Measurements from ENCODE around the gene PNPLA1.

Gene PNPLA1

GRCh38 chr6:36302227-36302976, 32.5 kb downstream of the PNPLA1 start:
- H3K4me1 ChIP-seq (ENCODE audit: control insufficient read depth, insufficient read depth, low read length): no peaks in the 10 kb centered on the region
- no peak overlapping the region for H3K4me3 ChIP-seq (ENCODE audit: low read depth, low read length)
- H3K36me3 ChIP-seq (ENCODE audit: control insufficient read depth, insufficient read depth, low read length): no peaks in the 10 kb centered on the region
- H3K9ac ChIP-seq (ENCODE audit: low read length): no peak overlapping the region
- H3K27ac ChIP-seq (ENCODE audit: low read depth, low read length): no peak overlapping the region
- no peaks in the 10 kb centered on the region for H3K9me3 ChIP-seq (ENCODE audit: control insufficient read depth, insufficient read depth, low read depth, low read length)
- no peaks in the 10 kb centered on the region for H3K27me3 ChIP-seq (ENCODE audit: control insufficient read depth, insufficient read depth, low read length)

GRCh38 chr6:36305885-36306284, 36.0 kb downstream of the PNPLA1 start:
- Histone ChIP-seq H3K27me3 (ENCODE audit: control insufficient read depth, insufficient read depth, low read length) (no peaks in the 10 kb centered on the region), H3K9me3 (ENCODE audit: control insufficient read depth, insufficient read depth, low read depth, low read length) (no peaks in the 10 kb centered on the region), H3K36me3 (ENCODE audit: control insufficient read depth, insufficient read depth, low read length) (no peaks in the 10 kb centered on the region), H3K4me1 (ENCODE audit: control insufficient read depth, insufficient read depth, low read length) (no peaks in the 10 kb centered on the region), H3K9ac (ENCODE audit: low read length) (no peak overlapping the region), H3K4me3 (ENCODE audit: low read depth, low read length) (no peak overlapping the region), H3K27ac (ENCODE audit: low read depth, low read length) (no peak overlapping the region)

GRCh38 chr6:36306375-36306774, 36.5 kb downstream of the PNPLA1 start:
- no peaks in the 10 kb centered on the region for H3K27me3 ChIP-seq (ENCODE audit: control insufficient read depth, insufficient read depth, low read length)
- H3K9me3 ChIP-seq (ENCODE audit: control insufficient read depth, insufficient read depth, low read depth, low read length): no peaks in the 10 kb centered on the region
- H3K4me3 ChIP-seq (ENCODE audit: low read depth, low read length): no peak overlapping the region
- no peak overlapping the region for H3K27ac ChIP-seq (ENCODE audit: low read depth, low read length)
- no peaks in the 10 kb centered on the region for H3K4me1 ChIP-seq (ENCODE audit: control insufficient read depth, insufficient read depth, low read length)
- no peaks in the 10 kb centered on the region for H3K36me3 ChIP-seq (ENCODE audit: control insufficient read depth, insufficient read depth, low read length)
- no peak overlapping the region for H3K9ac ChIP-seq (ENCODE audit: low read length)

- Histone ChIP-seq H3K4me3 (ENCODE audit: low read depth, low read length) (no peak overlapping the region), H3K4me1 (ENCODE audit: control insufficient read depth, insufficient read depth, low read length) (peaks cover 11% of the 10 kb centered on the region; the same call in 1 of the 2 replicates), H3K9me3 (ENCODE audit: control insufficient read depth, insufficient read depth, low read depth, low read length) (no peaks in the 10 kb centered on the region), H3K27ac (ENCODE audit: low read depth, low read length) (no peak overlapping the region), H3K36me3 (ENCODE audit: control insufficient read depth, insufficient read depth, low read length) (no peaks in the 10 kb centered on the region), H3K9ac (ENCODE audit: low read length) (no peak overlapping the region), H3K27me3 (ENCODE audit: control insufficient read depth, insufficient read depth, low read length) (no peaks in the 10 kb centered on the region)
Measured at GRCh38 chr6:36308514-36308913, 38.7 kb downstream of the PNPLA1 start.

- Histone ChIP-seq H3K4me1 (ENCODE audit: control insufficient read depth, insufficient read depth, low read length) (peaks cover 17% of the 10 kb centered on the region; the same call in 1 of the 2 replicates), H3K27ac (ENCODE audit: low read depth, low read length) (no peak overlapping the region), H3K36me3 (ENCODE audit: control insufficient read depth, insufficient read depth, low read length) (no peaks in the 10 kb centered on the region), H3K4me3 (ENCODE audit: low read depth, low read length) (no peak overlapping the region), H3K9me3 (ENCODE audit: control insufficient read depth, insufficient read depth, low read depth, low read length) (no peaks in the 10 kb centered on the region), H3K9ac (ENCODE audit: low read length) (no peak overlapping the region), H3K27me3 (ENCODE audit: control insufficient read depth, insufficient read depth, low read length) (no peaks in the 10 kb centered on the region)
Measured at GRCh38 chr6:36309203-36309602, 39.3 kb downstream of the PNPLA1 start.

GRCh38 chr6:36309900-36310299, 40.0 kb downstream of the PNPLA1 start:
- Histone ChIP-seq H3K9ac (ENCODE audit: low read length) (no peak overlapping the region), H3K27ac (ENCODE audit: low read depth, low read length) (no peak overlapping the region), H3K36me3 (ENCODE audit: control insufficient read depth, insufficient read depth, low read length) (no peaks in the 10 kb centered on the region), H3K4me1 (ENCODE audit: control insufficient read depth, insufficient read depth, low read length) (peaks cover 17% of the 10 kb centered on the region; the same call in 1 of the 2 replicates), H3K4me3 (ENCODE audit: low read depth, low read length) (no peak overlapping the region), H3K9me3 (ENCODE audit: control insufficient read depth, insufficient read depth, low read depth, low read length) (no peaks in the 10 kb centered on the region), H3K27me3 (ENCODE audit: control insufficient read depth, insufficient read depth, low read length) (no peaks in the 10 kb centered on the region)

- no peaks in the 10 kb centered on the region for H3K27me3 ChIP-seq (ENCODE audit: control insufficient read depth, insufficient read depth, low read length)
- no peaks in the 10 kb centered on the region for H3K9me3 ChIP-seq (ENCODE audit: control insufficient read depth, insufficient read depth, low read depth, low read length)
- H3K36me3 ChIP-seq (ENCODE audit: control insufficient read depth, insufficient read depth, low read length): no peaks in the 10 kb centered on the region
- no peak overlapping the region for H3K9ac ChIP-seq (ENCODE audit: low read length)
- H3K4me3 ChIP-seq (ENCODE audit: low read depth, low read length): no peak overlapping the region
- peaks cover 17% of the 10 kb centered on the region; the same call in 1 of the 2 replicates for H3K4me1 ChIP-seq (ENCODE audit: control insufficient read depth, insufficient read depth, low read length)
- H3K27ac ChIP-seq (ENCODE audit: low read depth, low read length): no peak overlapping the region
Measured at GRCh38 chr6:36312854-36313648, 43.2 kb downstream of the PNPLA1 start.

GRCh38 chr6:36313649-36313936, 43.7 kb downstream of the PNPLA1 start:
- Histone ChIP-seq H3K36me3 (ENCODE audit: control insufficient read depth, insufficient read depth, low read length) (no peaks in the 10 kb centered on the region), H3K9ac (ENCODE audit: low read length) (no peak overlapping the region), H3K4me3 (ENCODE audit: low read depth, low read length) (no peak overlapping the region), H3K27me3 (ENCODE audit: control insufficient read depth, insufficient read depth, low read length) (no peaks in the 10 kb centered on the region), H3K9me3 (ENCODE audit: control insufficient read depth, insufficient read depth, low read depth, low read length) (no peaks in the 10 kb centered on the region), H3K27ac (ENCODE audit: low read depth, low read length) (no peak overlapping the region), H3K4me1 (ENCODE audit: control insufficient read depth, insufficient read depth, low read length) (peaks cover 17% of the 10 kb centered on the region; the same call in 1 of the 2 replicates)

GRCh38 chr6:36314221-36315014, 44.6 kb downstream of the PNPLA1 start:
- Histone ChIP-seq H3K4me3 (ENCODE audit: low read depth, low read length) (no peak overlapping the region), H3K27ac (ENCODE audit: low read depth, low read length) (no peak overlapping the region), H3K9me3 (ENCODE audit: control insufficient read depth, insufficient read depth, low read depth, low read length) (no peaks in the 10 kb centered on the region), H3K9ac (ENCODE audit: low read length) (no peak overlapping the region), H3K27me3 (ENCODE audit: control insufficient read depth, insufficient read depth, low read length) (no peaks in the 10 kb centered on the region), H3K36me3 (ENCODE audit: control insufficient read depth, insufficient read depth, low read length) (no peaks in the 10 kb centered on the region), H3K4me1 (ENCODE audit: control insufficient read depth, insufficient read depth, low read length) (peaks cover 20% of the 10 kb centered on the region; the same call in 1 of the 2 replicates)

- H3K36me3 ChIP-seq (ENCODE audit: control insufficient read depth, insufficient read depth, low read length): no peaks in the 10 kb centered on the region
- no peaks in the 10 kb centered on the region for H3K27me3 ChIP-seq (ENCODE audit: control insufficient read depth, insufficient read depth, low read length)
Measured at GRCh38 chr6:36315921-36316320, 46.1 kb downstream of the PNPLA1 start.

GRCh38 chr6:36317623-36318022, 47.8 kb downstream of the PNPLA1 start:
- no peak overlapping the region for H3K4me3 ChIP-seq (ENCODE audit: low read depth, low read length)
- no peaks in the 10 kb centered on the region for H3K9me3 ChIP-seq (ENCODE audit: control insufficient read depth, insufficient read depth, low read depth, low read length)
- no peak overlapping the region for H3K9ac ChIP-seq (ENCODE audit: low read length)
- H3K27ac ChIP-seq (ENCODE audit: low read depth, low read length): no peak overlapping the region
- H3K4me1 ChIP-seq (ENCODE audit: control insufficient read depth, insufficient read depth, low read length): peaks cover 19% of the 10 kb centered on the region; the same call in 1 of the 2 replicates
- no peaks in the 10 kb centered on the region for H3K36me3 ChIP-seq (ENCODE audit: control insufficient read depth, insufficient read depth, low read length)
- H3K27me3 ChIP-seq (ENCODE audit: control insufficient read depth, insufficient read depth, low read length): no peaks in the 10 kb centered on the region

More at GRCh38 chr6:36315921-36316320, 46.1 kb downstream of the PNPLA1 start:
- Histone ChIP-seq H3K9ac (ENCODE audit: low read length) (no peak overlapping the region), H3K9me3 (ENCODE audit: control insufficient read depth, insufficient read depth, low read depth, low read length) (no peaks in the 10 kb centered on the region), H3K4me3 (ENCODE audit: low read depth, low read length) (no peak overlapping the region), H3K4me1 (ENCODE audit: control insufficient read depth, insufficient read depth, low read length) (peaks cover 21% of the 10 kb centered on the region; the same call in 1 of the 2 replicates), H3K27ac (ENCODE audit: low read depth, low read length) (no peak overlapping the region)

Data from HUES6 (cell line).